Activated CD4-positive, alpha-beta T cell treated with anti-CD3 and anti-CD28 coated beads, Interleukin-10, Interleukin-2, amounts not matched to agents 100 ng/mL and 50 ng/mL, durations not matched to agents 16 hours and 8 hours (primary cell): ENCODE results near the gene AARS1.
"Not testable (repeated sequence)": the region's sequence is repeated elsewhere in the genome, so short reads cannot be mapped to it uniquely, and the experiment has no call there.

ENCODE experiments used
- DNase-seq: peaks from one replicate; pipeline ENCODE4 v3.0.0-alpha.2; 2020

The AARS1 gene

GRCh38 chr16:70289229-70290094 lies at the start of gene AARS1:
Gene AARS1 (minus strand): TSS chr16:70289506. CDS start chr16:70282763, 6,743 bp downstream.
- DNase-seq, result peak; percentile 99

- no peak for DNase-seq
Observed at GRCh38 chr16:70337814-70338213, 48.5 kb upstream of the AARS1 start.

GRCh38 chr16:70332728-70333127 lies 43.4 kb upstream of the AARS1 start:
- DNase-seq, result not testable (repeated sequence)

- peak; percentile 22 for DNase-seq
Observed at GRCh38 chr16:70331588-70332358, 42.5 kb upstream of the AARS1 start.

GRCh38 chr16:70331091-70331490 lies 41.8 kb upstream of the AARS1 start:
- DNase-seq, result no peak

GRCh38 chr16:70324998-70325747 lies 35.9 kb upstream of the AARS1 start:
- DNase-seq, result no peak

- no peak for DNase-seq
Observed at GRCh38 chr16:70320121-70320520, 30.8 kb upstream of the AARS1 start.

GRCh38 chr16:70307726-70308125 lies 18.4 kb upstream of the AARS1 start:
- DNase-seq, result not testable (repeated sequence)

GRCh38 chr16:70306880-70307279 lies 17.6 kb upstream of the AARS1 start:
- DNase-seq, result no peak

GRCh38 chr16:70304892-70305448 lies 15.7 kb upstream of the AARS1 start:
- DNase-seq, result no peak

GRCh38 chr16:70302745-70303144 lies 13.4 kb upstream of the AARS1 start:
- DNase-seq, result no peak

- no peak for DNase-seq
Observed at GRCh38 chr16:70301121-70301520, 11.8 kb upstream of the AARS1 start.

- peak; percentile 76 for DNase-seq
Observed at GRCh38 chr16:70298988-70299938, 10.0 kb upstream of the AARS1 start, which contains the start of gene DDX19B. Gene DDX19B (plus strand): TSS chr16:70299186. CDS start chr16:70299298, 112 bp downstream.

- no peak for DNase-seq
Observed at GRCh38 chr16:70295634-70296033, 6.3 kb upstream of the AARS1 start.

GRCh38 chr16:70294385-70295025 lies 5.2 kb upstream of the AARS1 start:
- no peak for DNase-seq

GRCh38 chr16:70292148-70292547 lies 2.8 kb upstream of the AARS1 start:
- not testable (repeated sequence) for DNase-seq

GRCh38 chr16:70290949-70291519 lies 1.7 kb upstream of the AARS1 start:
- DNase-seq, result peak; percentile 19

- not testable (repeated sequence) for DNase-seq
Observed at GRCh38 chr16:70287304-70287971, 1.9 kb downstream of the AARS1 start.

- DNase-seq, result no peak
Observed at GRCh38 chr16:70276392-70276791, 12.9 kb downstream of the AARS1 start.

- no peak for DNase-seq
Observed at GRCh38 chr16:70271696-70272095, 17.6 kb downstream of the AARS1 start.
